ENCODE results near the gene ZNF738.

GRCh38 chr19:21422244-21422643 is 63.4 kb downstream of the ZNF738 start:
- no peak for TF ChIP-seq POLR2AphosphoS5 (IDR thresholded peaks at IDR 0.05)
- no peak for TF ChIP-seq EP300 (conservative IDR thresholded peaks at IDR 0.05; ENCODE audit: poor library complexity, severe bottlenecking)

Measured in neural cell (in vitro differentiated cells).